IMR-90 (cell line): ENCODE results near the gene BACE1. TPM values are rescaled to one million over a fixed set of nuclear protein-coding genes. Genes with fewer than 3 reads are reported as not detected.

Experiments used
- ATAC-seq: fragments of 200-7000 bp; cut with Tn5 transposase; 2 replicates; pipeline ENCODE4 v1.9.1; 2020; ENCODE audit warnings: low read depth, mild to moderate bottlenecking, moderate library complexity
- BruUV-seq: library from RNA; stranded (reverse); fragments of 400-500 nt; replicated peaks from 2 replicates; lab custom pipeline; 2021; lab: Mats Ljungman, UMichigan
- CTCF ChIA-PET: fragments of 300-600 bp; formaldehyde crosslinking; extraction: SDS; loops from one replicate; lab custom pipeline; 2021; ENCODE audit warnings: antibody characterized with exemption; lab: Yijun Ruan, JAX
- POLR2A ChIA-PET: fragments of 300-600 bp; sonication (Branson Sonifier 250); formaldehyde crosslinking; loops from one replicate; lab custom pipeline; 2022; ENCODE audit warnings: antibody characterized with exemption; ENCODE audit not compliant: unreplicated experiment; lab: Charles Lee
- DNase-seq: peaks from one replicate; pipeline ENCODE4 v3.0.0; 2013
- H2AFZ ChIP-seq: replicated peaks from 2 replicates; pipeline ENCODE3; 2013; ENCODE audit warnings: low read length, mild to moderate bottlenecking; ENCODE audit not compliant: poor library complexity
- H2AK5ac ChIP-seq: 2 replicates; pipeline ENCODE4 v1.6.1; 2013; ENCODE audit warnings: low read depth, low read length, inconsistent platforms
- H2AK9ac ChIP-seq: replicated peaks from 2 replicates; pipeline ENCODE3; 2013; ENCODE audit warnings: mild to moderate bottlenecking, low read depth, low read length, moderate library complexity; ENCODE audit not compliant: poor library complexity
- H2BK120ac ChIP-seq: 2 replicates; pipeline ENCODE4 v1.6.1; 2013; ENCODE audit warnings: low read depth, low read length, inconsistent platforms
- H2BK15ac ChIP-seq: 3 replicates; pipeline ENCODE4 v1.6.1; 2013; ENCODE audit warnings: low read depth, low read length, inconsistent platforms
- H2BK20ac ChIP-seq: 2 replicates; pipeline ENCODE4 v1.6.1; 2013; ENCODE audit warnings: low read depth, mild to moderate bottlenecking, inconsistent platforms, low read length, moderate library complexity
- H2BK5ac ChIP-seq: 2 replicates; pipeline ENCODE4 v1.6.1; 2013; ENCODE audit warnings: mild to moderate bottlenecking, low read depth, low read length, inconsistent platforms; ENCODE audit not compliant: poor library complexity, severe bottlenecking
- H3K14ac ChIP-seq: replicated peaks from 2 replicates; pipeline ENCODE4 v1.6.1; 2013; ENCODE audit warnings: low read depth, low read length, inconsistent platforms
- H3K18ac ChIP-seq: 2 replicates; pipeline ENCODE4 v1.6.1; 2013; ENCODE audit warnings: low read depth, low read length, control low read depth
- H3K23ac ChIP-seq: 2 replicates; pipeline ENCODE4 v1.6.1; 2013; ENCODE audit warnings: low read depth, low read length, inconsistent platforms
- H3K27ac ChIP-seq: 2 replicates; pipeline ENCODE4 v1.5.1; 2013; ENCODE audit warnings: mild to moderate bottlenecking, control low read depth, low read length; ENCODE audit not compliant: insufficient read depth
- H3K27me3 ChIP-seq: 2 replicates; pipeline ENCODE4 v1.6.1; 2013; ENCODE audit warnings: low read length; ENCODE audit not compliant: control insufficient read depth, insufficient read depth
- H3K36me3 ChIP-seq: 2 replicates; pipeline ENCODE4 v1.6.1; 2013; ENCODE audit warnings: low read length, mixed read lengths; ENCODE audit not compliant: control insufficient read depth, insufficient read depth
- H3K4ac ChIP-seq: 2 replicates; pipeline ENCODE4 v1.6.1; 2013; ENCODE audit warnings: low read depth, low read length, inconsistent platforms
- H3K4me1 ChIP-seq: 2 replicates; pipeline ENCODE4 v1.6.1; 2013; ENCODE audit warnings: low read length, mixed read lengths; ENCODE audit not compliant: control insufficient read depth, insufficient read depth
- H3K4me2 ChIP-seq: 2 replicates; pipeline ENCODE4 v1.6.1; 2013; ENCODE audit warnings: low read depth, mild to moderate bottlenecking, control low read depth, low read length, moderate library complexity
- H3K4me3 ChIP-seq: 2 replicates; pipeline ENCODE4 v1.5.1; 2013; ENCODE audit warnings: low read depth, mild to moderate bottlenecking, control low read depth, low read length, moderate library complexity; ENCODE audit not compliant: insufficient read depth
- H3K56ac ChIP-seq: 2 replicates; pipeline ENCODE4 v1.6.1; 2013; ENCODE audit warnings: low read length, inconsistent platforms; ENCODE audit not compliant: insufficient read depth; ENCODE audit errors: extremely low read depth
- H3K79me1 ChIP-seq, 2 experiments: 2 replicates each; pipeline ENCODE4 v1.6.1; 2013; ENCODE audit warnings: low read length in 2 of 2, inconsistent platforms in 1 of 2, low read depth in 1 of 2
- H3K9ac ChIP-seq: 2 replicates; pipeline ENCODE4 v1.6.1; 2013; ENCODE audit warnings: low read depth, low read length, control low read depth
- H3K9me1 ChIP-seq: 2 replicates; pipeline ENCODE4 v1.6.1; 2013; ENCODE audit warnings: low read length, inconsistent platforms; ENCODE audit not compliant: insufficient read depth
- H3K9me3 ChIP-seq: 2 replicates; pipeline ENCODE4 v1.6.1; 2013; ENCODE audit warnings: low read length; ENCODE audit not compliant: control insufficient read depth, insufficient read depth
- H4K20me1 ChIP-seq: 2 replicates; pipeline ENCODE4 v1.6.1; 2013; ENCODE audit warnings: low read length, inconsistent platforms; ENCODE audit not compliant: insufficient read depth
- H4K5ac ChIP-seq: 2 replicates; pipeline ENCODE4 v1.6.1; 2013; ENCODE audit warnings: mild to moderate bottlenecking, low read depth, low read length, control low read depth
- H4K8ac ChIP-seq, 2 experiments: 2 replicates each; pipeline ENCODE4 v1.6.1; 2013; ENCODE audit warnings: low read depth in 2 of 2, low read length in 2 of 2, control low read depth in 1 of 2, inconsistent platforms in 1 of 2
- H4K91ac ChIP-seq: 2 replicates; pipeline ENCODE4 v1.6.1; 2013; ENCODE audit warnings: low read depth, low read length, inconsistent platforms; ENCODE audit not compliant: insufficient read depth
- BHLHE40 ChIP-seq: fragments of 150-350 bp; IDR thresholded peaks from 2 replicates; pipeline ENCODE4 v1.6.1; 2016; ENCODE audit warnings: mild to moderate bottlenecking, low read depth, low read length
- CEBPB ChIP-seq: IDR thresholded peaks from 2 replicates; pipeline ENCODE4 v1.6.1; 2012; ENCODE audit warnings: low read depth, low read length, improper control_type of control experiment
- CHD1 ChIP-seq: IDR thresholded peaks from 2 replicates; pipeline ENCODE4 v1.6.1; 2012; ENCODE audit warnings: low read depth, low read length, improper control_type of control experiment
- FOS ChIP-seq: fragments of 150-350 bp; IDR thresholded peaks from 2 replicates; pipeline ENCODE4 v1.6.1; 2016; ENCODE audit warnings: low read depth, low read length
- MAFK ChIP-seq: IDR thresholded peaks from 2 replicates; pipeline ENCODE4 v1.6.1; 2012; ENCODE audit warnings: low read depth, low read length, improper control_type of control experiment
- MAZ ChIP-seq: IDR thresholded peaks from 2 replicates; pipeline ENCODE4 v1.6.1; 2012; ENCODE audit warnings: low read depth, mild to moderate bottlenecking, low read length, improper control_type of control experiment, moderate library complexity, borderline replicate concordance
- MXI1 ChIP-seq: IDR thresholded peaks from 2 replicates; pipeline ENCODE4 v1.6.1; 2012; ENCODE audit warnings: low read depth, mild to moderate bottlenecking, low read length, moderate library complexity, borderline replicate concordance
- NFE2L2 ChIP-seq: fragments of 150-350 bp; IDR thresholded peaks from 2 replicates; pipeline ENCODE4 v1.6.1; 2016; ENCODE audit warnings: low read depth, mild to moderate bottlenecking, low read length
- POLR2A ChIP-seq: IDR thresholded peaks from 2 replicates; pipeline ENCODE4 v1.6.1; 2012; ENCODE audit warnings: mild to moderate bottlenecking, low read depth, low read length
- RAD21 ChIP-seq: IDR thresholded peaks from 2 replicates; pipeline ENCODE4 v1.6.1; 2012; ENCODE audit warnings: low read length, improper control_type of control experiment
- RCOR1 ChIP-seq: IDR thresholded peaks from 2 replicates; pipeline ENCODE4 v1.6.1; 2012; ENCODE audit warnings: mild to moderate bottlenecking, low read length, improper control_type of control experiment; ENCODE audit not compliant: insufficient replicate concordance
- RFX5 ChIP-seq: IDR thresholded peaks from 2 replicates; pipeline ENCODE4 v1.8.0; 2012; ENCODE audit warnings: low read depth, mild to moderate bottlenecking, low read length, moderate library complexity
- SMC3 ChIP-seq: fragments of 150-350 bp; IDR thresholded peaks from 2 replicates; pipeline ENCODE4 v1.6.1; 2016; ENCODE audit warnings: low read depth, mild to moderate bottlenecking, antibody characterized with exemption, low read length, moderate library complexity
- WGBS, 2 experiments: methylation state at CpG; one replicate each; pipeline versions ENCODE4 v1.1.5 to v1.1.7; 2013; ENCODE audit warnings: missing lambda C conversion rate in 2 of 2; ENCODE audit not compliant: insufficient read length in 1 of 2; ENCODE audit errors: extremely low coverage in 2 of 2; 5-methylcytosine and 5-hydroxymethylcytosine counted together
- dilution Hi-C: fragments of 300-500 bp; cut with HindIII; formaldehyde crosslinking; loops from one replicate; pipeline ENCODE4 v1.14.3; 2018; ENCODE audit warnings: low sequenced_read_pairs; ENCODE audit not compliant: unreplicated experiment
- in situ Hi-C: fragments of 300-500 bp; cut with MboI; formaldehyde crosslinking; loops from 3 replicates; pipeline ENCODE4 v1.14.3; 2019; ENCODE audit warnings: low sequenced_read_pairs, inconsistent platforms, mixed read lengths
- intact Hi-C: fragments of 100-400 bp; cut with micrococcal nuclease; formaldehyde crosslinking; loops from 2 replicates; pipeline ENCODE4 v1.10.0; 2022
- polyA plus RNA-seq, 3 experiments: library from polyadenylated mRNA; depleted of rRNA; stranded (reverse); fragments of >200 nt; gene quantifications; 2 replicates each; pipeline ENCODE4 v1.2.3, GENCODE V29; 2012; ENCODE audit warnings: low replicate concordance in 1 of 3
- total RNA-seq: library from RNA; depleted of rRNA; stranded (reverse); fragments of >200 nt; gene quantifications from 2 replicates; pipeline ENCODE4 v1.2.3, GENCODE V29; 2012
- TF ChIP-seq, protein P1 (sequence below): conservative IDR thresholded peaks from 2 replicates; pipeline ENCODE4 v1.5.1; 2012; ENCODE audit warnings: mild to moderate bottlenecking, low read depth, low read length, improper control_type of control experiment
- TF ChIP-seq, protein P2 (sequence below): fragments of 150-350 bp; IDR thresholded peaks from 2 replicates; pipeline ENCODE4 v1.6.1; 2017; ENCODE audit warnings: mild to moderate bottlenecking, antibody characterized with exemption, low read length, low read depth
- TF ChIP-seq, protein P3 (sequence below): fragments of 150-350 bp; IDR thresholded peaks from 2 replicates; pipeline ENCODE4 v1.6.1; 2016; ENCODE audit warnings: low read depth, mild to moderate bottlenecking, low read length, moderate library complexity, borderline replicate concordance

The BACE1 gene
- total and polyA plus RNA-seq, 2 of the 4 experiments (the other 2 are of a cell fraction): 27.6 to 50.6 TPM

DNA sequence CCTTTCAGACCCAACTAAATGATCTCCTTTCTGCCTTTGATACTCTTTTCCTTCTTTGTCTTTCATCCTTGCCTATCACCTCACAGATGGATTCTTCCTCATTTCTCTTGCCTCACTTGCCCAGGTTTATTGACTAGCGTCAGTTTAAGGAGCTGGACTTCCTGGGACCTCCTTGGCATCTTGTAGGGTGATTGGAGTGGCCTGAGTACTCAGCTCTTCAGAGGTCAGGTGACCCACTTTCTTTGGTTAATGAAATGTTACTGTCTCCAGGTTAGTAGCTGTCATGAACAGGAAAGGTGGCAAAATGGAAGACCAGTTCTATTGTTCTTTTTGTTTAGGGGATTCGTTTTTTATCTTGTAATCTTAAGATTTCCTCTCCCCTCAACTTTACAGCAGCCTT is 29.5 kb downstream of the BACE1 start:
- POLR2A ChIA-PET: no interaction called here
- Histone ChIP-seq H2BK120ac (no peak overlapping the region), H2AK5ac (no peak overlapping the region), H3K4me3 (no peak overlapping the region), H2AFZ (no peak overlapping the region), H2BK15ac (no peak overlapping the region), H3K23ac (no peak overlapping the region), H3K79me1 (peaks cover 5 to 7% of the 10 kb centered on the region in 2 experiments), H3K27ac (no peak overlapping the region), H3K9ac (no peak overlapping the region), H3K4me2 (no peak overlapping the region), H3K27me3 (no peaks in the 10 kb centered on the region), H4K8ac (no peak overlapping the region), H3K36me3 (peaks cover 52% of the 10 kb centered on the region), H3K14ac (no peak overlapping the region), H3K18ac (no peak overlapping the region), H4K5ac (no peak overlapping the region), H2AK9ac (no peak overlapping the region), H2BK20ac (no peak overlapping the region), H3K9me1 (peaks cover 21% of the 10 kb centered on the region), H3K4ac (no peak overlapping the region), H3K4me1 (peaks cover 7% of the 10 kb centered on the region), H4K91ac (no peak overlapping the region), H3K9me3 (no peaks in the 10 kb centered on the region), H3K56ac (no peak overlapping the region), H4K20me1 (no peaks in the 10 kb centered on the region), H2BK5ac (no peak overlapping the region)
- dilution Hi-C loops (no loop called here), intact Hi-C loops (no loop called here), in situ Hi-C loops (no loop called here)
- no TSS peak for BruUV-seq
- DNase-seq (no peak), ATAC-seq (no peak)
- TF ChIP-seq CHD1: no peak
- no peak for TF ChIP-seq MAFK
- TF ChIP-seq, protein P1, sequence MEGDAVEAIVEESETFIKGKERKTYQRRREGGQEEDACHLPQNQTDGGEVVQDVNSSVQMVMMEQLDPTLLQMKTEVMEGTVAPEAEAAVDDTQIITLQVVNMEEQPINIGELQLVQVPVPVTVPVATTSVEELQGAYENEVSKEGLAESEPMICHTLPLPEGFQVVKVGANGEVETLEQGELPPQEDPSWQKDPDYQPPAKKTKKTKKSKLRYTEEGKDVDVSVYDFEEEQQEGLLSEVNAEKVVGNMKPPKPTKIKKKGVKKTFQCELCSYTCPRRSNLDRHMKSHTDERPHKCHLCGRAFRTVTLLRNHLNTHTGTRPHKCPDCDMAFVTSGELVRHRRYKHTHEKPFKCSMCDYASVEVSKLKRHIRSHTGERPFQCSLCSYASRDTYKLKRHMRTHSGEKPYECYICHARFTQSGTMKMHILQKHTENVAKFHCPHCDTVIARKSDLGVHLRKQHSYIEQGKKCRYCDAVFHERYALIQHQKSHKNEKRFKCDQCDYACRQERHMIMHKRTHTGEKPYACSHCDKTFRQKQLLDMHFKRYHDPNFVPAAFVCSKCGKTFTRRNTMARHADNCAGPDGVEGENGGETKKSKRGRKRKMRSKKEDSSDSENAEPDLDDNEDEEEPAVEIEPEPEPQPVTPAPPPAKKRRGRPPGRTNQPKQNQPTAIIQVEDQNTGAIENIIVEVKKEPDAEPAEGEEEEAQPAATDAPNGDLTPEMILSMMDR: no peak
- TF ChIP-seq RAD21: no peak
- no peak for TF ChIP-seq RCOR1
- no peak for TF ChIP-seq BHLHE40
- TF ChIP-seq, protein P2, sequence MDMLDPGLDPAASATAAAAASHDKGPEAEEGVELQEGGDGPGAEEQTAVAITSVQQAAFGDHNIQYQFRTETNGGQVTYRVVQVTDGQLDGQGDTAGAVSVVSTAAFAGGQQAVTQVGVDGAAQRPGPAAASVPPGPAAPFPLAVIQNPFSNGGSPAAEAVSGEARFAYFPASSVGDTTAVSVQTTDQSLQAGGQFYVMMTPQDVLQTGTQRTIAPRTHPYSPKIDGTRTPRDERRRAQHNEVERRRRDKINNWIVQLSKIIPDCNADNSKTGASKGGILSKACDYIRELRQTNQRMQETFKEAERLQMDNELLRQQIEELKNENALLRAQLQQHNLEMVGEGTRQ: no peak
- TF ChIP-seq MXI1: no peak
- no peak for TF ChIP-seq CEBPB
- no peak for TF ChIP-seq SMC3
- no peak for TF ChIP-seq NFE2L2
- TF ChIP-seq FOS: no peak
- TF ChIP-seq POLR2A: no peak
- no peak for TF ChIP-seq MAZ
- no peak for TF ChIP-seq RFX5
- TF ChIP-seq, protein P3, sequence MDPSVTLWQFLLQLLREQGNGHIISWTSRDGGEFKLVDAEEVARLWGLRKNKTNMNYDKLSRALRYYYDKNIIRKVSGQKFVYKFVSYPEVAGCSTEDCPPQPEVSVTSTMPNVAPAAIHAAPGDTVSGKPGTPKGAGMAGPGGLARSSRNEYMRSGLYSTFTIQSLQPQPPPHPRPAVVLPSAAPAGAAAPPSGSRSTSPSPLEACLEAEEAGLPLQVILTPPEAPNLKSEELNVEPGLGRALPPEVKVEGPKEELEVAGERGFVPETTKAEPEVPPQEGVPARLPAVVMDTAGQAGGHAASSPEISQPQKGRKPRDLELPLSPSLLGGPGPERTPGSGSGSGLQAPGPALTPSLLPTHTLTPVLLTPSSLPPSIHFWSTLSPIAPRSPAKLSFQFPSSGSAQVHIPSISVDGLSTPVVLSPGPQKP: no peak
- CTCF ChIA-PET: interaction anchor here (0.6 kb wide), 1 partner anchor 1709 kb away, joined by 3 read pairs; no protein-coding TSS in a partner anchor
- WGBS, 2 experiments: no CpG with 5 or more reads among the region's 2 CpGs
